NT2/D1 (cell line): ENCODE measurements around the gene IKZF3.

Experiments used
- DNase-seq: peaks from one replicate; pipeline ENCODE4 v3.0.0-alpha.2; 2011; ENCODE audit warnings: low read depth, low spot score
- H3K27me3 ChIP-seq: 2 replicates; pipeline ENCODE4 v1.6.0; 2011; ENCODE audit warnings: mild to moderate bottlenecking; ENCODE audit not compliant: insufficient read length, insufficient read depth
- H3K36me3 ChIP-seq: 2 replicates; pipeline ENCODE4 v1.6.1; 2011; ENCODE audit warnings: mild to moderate bottlenecking, low read length, mixed read lengths; ENCODE audit not compliant: insufficient read depth, insufficient read length
- H3K4me1 ChIP-seq: 2 replicates; pipeline ENCODE4 v1.5.1; 2011; ENCODE audit not compliant: insufficient read depth, insufficient read length
- H3K4me3 ChIP-seq: 2 replicates; pipeline ENCODE4 v1.5.1; 2011; ENCODE audit warnings: low read depth; ENCODE audit not compliant: insufficient read length
- H3K9ac ChIP-seq: 2 replicates; pipeline ENCODE4 v1.6.0; 2011; ENCODE audit warnings: low read depth; ENCODE audit not compliant: insufficient read length
- H3K9me3 ChIP-seq: 2 replicates; pipeline ENCODE4 v1.5.1; 2011; ENCODE audit warnings: mild to moderate bottlenecking, low read length; ENCODE audit not compliant: insufficient read depth
- SUZ12 ChIP-seq: IDR thresholded peaks from 2 replicates; pipeline ENCODE4 v1.6.1; 2011; ENCODE audit not compliant: insufficient read length, insufficient read depth; ENCODE audit errors: extremely low read depth
- YY1 ChIP-seq: IDR thresholded peaks from 2 replicates; pipeline ENCODE4 v1.6.1; 2011; ENCODE audit not compliant: insufficient read length, insufficient read depth
- ZNF274 ChIP-seq: IDR thresholded peaks from 2 replicates; pipeline ENCODE4 v1.6.1; 2011; ENCODE audit warnings: mild to moderate bottlenecking, low read depth, low read length

The IKZF3 gene

DNA sequence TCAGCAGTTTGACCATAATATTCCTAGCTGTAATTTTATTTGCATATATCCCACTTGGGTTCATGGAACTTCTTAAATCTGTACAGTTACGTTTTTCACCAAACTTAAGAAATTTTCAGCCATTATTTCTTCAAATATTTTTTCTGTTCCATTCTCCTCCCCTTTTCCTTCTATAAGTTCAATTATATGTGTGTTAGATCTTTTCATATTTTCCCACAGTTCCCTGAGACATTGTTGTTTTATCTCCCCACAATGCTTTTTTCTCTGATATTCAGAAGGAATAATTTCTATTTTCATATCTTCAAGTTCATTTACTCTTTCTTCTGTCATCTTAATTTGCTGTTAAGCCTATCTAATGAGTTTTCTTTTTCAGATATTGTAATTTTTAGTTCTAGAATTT is 26.1 kb downstream of the IKZF3 start:
- Histone ChIP-seq H3K4me3 (no peak overlapping the region), H3K27me3 (no peaks in the 10 kb centered on the region), H3K4me1 (no peaks in the 10 kb centered on the region), H3K9me3 (no peaks in the 10 kb centered on the region; the same call in 1 of the 2 replicates), H3K9ac (no peak overlapping the region), H3K36me3 (no peaks in the 10 kb centered on the region)
- TF ChIP-seq YY1 (no peak), ZNF274 (no peak)
- no peak for DNase-seq

GRCh38 chr17:39836117-39836516 is 28.0 kb downstream of the IKZF3 start:
- no peak for DNase-seq
- H3K9ac ChIP-seq = no peak overlapping the region
- H3K36me3 ChIP-seq = no peaks in the 10 kb centered on the region
- H3K4me1 ChIP-seq = no peaks in the 10 kb centered on the region
- TF ChIP-seq ZNF274 = no peak
- no peak for TF ChIP-seq SUZ12
- no peak for TF ChIP-seq YY1
- no peak overlapping the region for H3K4me3 ChIP-seq
- no peaks in the 10 kb centered on the region for H3K27me3 ChIP-seq
- no peaks in the 10 kb centered on the region; the same call in 1 of the 2 replicates for H3K9me3 ChIP-seq

GRCh38 chr17:39835038-39835786 is 28.9 kb downstream of the IKZF3 start:
- H3K36me3 ChIP-seq = no peaks in the 10 kb centered on the region
- no peaks in the 10 kb centered on the region for H3K27me3 ChIP-seq
- TF ChIP-seq ZNF274 = no peak
- TF ChIP-seq YY1 = no peak
- TF ChIP-seq SUZ12 = no peak
- no peaks in the 10 kb centered on the region; the same call in 1 of the 2 replicates for H3K9me3 ChIP-seq
- H3K4me1 ChIP-seq = no peaks in the 10 kb centered on the region
- no peak overlapping the region for H3K9ac ChIP-seq
- no peak overlapping the region for H3K4me3 ChIP-seq
- DNase-seq = no peak

- no peak for DNase-seq
- Histone ChIP-seq H3K4me1 (no peaks in the 10 kb centered on the region), H3K36me3 (no peaks in the 10 kb centered on the region), H3K27me3 (no peaks in the 10 kb centered on the region), H3K9ac (no peak overlapping the region), H3K4me3 (no peak overlapping the region), H3K9me3 (no peaks in the 10 kb centered on the region; the same call in 1 of the 2 replicates)
- no peak for TF ChIP-seq SUZ12
- no peak for TF ChIP-seq YY1
- no peak for TF ChIP-seq ZNF274
These were observed 30.1 kb downstream of the IKZF3 start for GRCh38 chr17:39834017-39834416.

GRCh38 chr17:39831588-39831987 is 32.5 kb downstream of the IKZF3 start:
- H3K9ac ChIP-seq = no peak overlapping the region
- H3K4me1 ChIP-seq = no peaks in the 10 kb centered on the region
- no peaks in the 10 kb centered on the region for H3K36me3 ChIP-seq
- no peak for DNase-seq
- TF ChIP-seq SUZ12 (no peak), YY1 (no peak), ZNF274 (no peak)
- H3K4me3 ChIP-seq = no peak overlapping the region
- H3K27me3 ChIP-seq = no peaks in the 10 kb centered on the region
- H3K9me3 ChIP-seq = no peaks in the 10 kb centered on the region

- Histone ChIP-seq H3K9ac (no peak overlapping the region), H3K9me3 (peaks cover 27% of the 10 kb centered on the region), H3K27me3 (no peaks in the 10 kb centered on the region), H3K4me3 (no peak overlapping the region), H3K36me3 (no peaks in the 10 kb centered on the region), H3K4me1 (no peaks in the 10 kb centered on the region)
- DNase-seq = no peak
- TF ChIP-seq SUZ12 (no peak), ZNF274 (no peak), YY1 (no peak)
These were observed 35.7 kb downstream of the IKZF3 start for GRCh38 chr17:39828443-39828842.

- Histone ChIP-seq H3K9ac (no peak overlapping the region), H3K9me3 (peaks cover 45% of the 10 kb centered on the region), H3K4me3 (no peak overlapping the region), H3K36me3 (no peaks in the 10 kb centered on the region), H3K4me1 (no peaks in the 10 kb centered on the region), H3K27me3 (no peaks in the 10 kb centered on the region)
- TF ChIP-seq ZNF274 = no peak
- no peak for TF ChIP-seq YY1
- TF ChIP-seq SUZ12 = no peak
- no peak for DNase-seq
These were observed 37.8 kb downstream of the IKZF3 start for GRCh38 chr17:39826334-39826733.
